NOMO-1 (cell line): ENCODE results near the gene DNAJC18.

ENCODE experiments used
- DNase-seq, 2 experiments: peaks; one replicate each; lab custom pipeline; 2025; ENCODE audit not compliant: unreplicated experiment in 2 of 2; lab: John Stamatoyannopoulos, UW

The DNAJC18 gene

GRCh38 chr5:139371482-139372435, 67.6 kb downstream of the DNAJC18 start:
- no peak for DNase-seq

GRCh38 chr5:139369181-139369580, 70.1 kb downstream of the DNAJC18 start:
- no peak for DNase-seq

- DNase-seq, result no peak
Observed at GRCh38 chr5:139368613-139369012, 70.7 kb downstream of the DNAJC18 start.

GRCh38 chr5:139364466-139364865, 74.9 kb downstream of the DNAJC18 start:
- DNase-seq, result no peak

GRCh38 chr5:139363937-139364336, 75.4 kb downstream of the DNAJC18 start:
- DNase-seq, result no peak

- no peak for DNase-seq
Observed at GRCh38 chr5:139361835-139362429, 77.4 kb downstream of the DNAJC18 start.

GRCh38 chr5:139360384-139360783, 78.9 kb downstream of the DNAJC18 start:
- no peak for DNase-seq
